Endothelial cell (in vitro differentiated cells): ENCODE results near the gene TIA1. TPM values are rescaled to one million over a fixed set of nuclear protein-coding genes. Genes with fewer than 3 reads are reported as not detected.

ENCODE experiments used
- DNase-seq: peaks from one replicate; pipeline ENCODE4 v3.0.0; 2021; ENCODE audit warnings: low spot score
- H3K27ac Mint-ChIP-seq: one replicate; pipeline ENCODE4 v1.8.0; 2021; ENCODE audit warnings: mixed read lengths, inconsistent platforms; ENCODE audit not compliant: unreplicated experiment
- H3K27me3 Mint-ChIP-seq: one replicate; pipeline ENCODE4 v1.8.0; 2021; ENCODE audit warnings: mild to moderate bottlenecking, moderate library complexity, mixed read lengths, inconsistent platforms; ENCODE audit not compliant: unreplicated experiment
- H3K36me3 Mint-ChIP-seq: one replicate; pipeline ENCODE4 v1.8.0; 2021; ENCODE audit warnings: mild to moderate bottlenecking, low read depth, mixed read lengths, inconsistent platforms; ENCODE audit not compliant: unreplicated experiment
- H3K4me1 Mint-ChIP-seq: one replicate; pipeline ENCODE4 v1.8.0; 2021; ENCODE audit warnings: mild to moderate bottlenecking, mixed read lengths, inconsistent platforms; ENCODE audit not compliant: unreplicated experiment
- H3K4me3 Mint-ChIP-seq: one replicate; pipeline ENCODE4 v1.8.0; 2021; ENCODE audit warnings: mild to moderate bottlenecking, mixed read lengths, inconsistent platforms; ENCODE audit not compliant: unreplicated experiment
- H3K9me3 Mint-ChIP-seq: one replicate; pipeline ENCODE4 v1.8.0; 2021; ENCODE audit warnings: mixed read lengths, inconsistent platforms; ENCODE audit not compliant: unreplicated experiment
- total RNA-seq: library from RNA; stranded (reverse); fragmentation: NEBNext Ultra II Directional; extraction: Animal tissue kit (Norgen Biotek cat#: 25700); gene quantifications from one replicate; pipeline ENCODE4 v1.2.1, GENCODE V29; 2021; ENCODE audit not compliant: unreplicated experiment
- TF ChIP-seq, protein P1 (sequence below): fragments of 200-600 bp; sonication (generic); IDR thresholded peaks from one replicate; pipeline ENCODE4 v1.5.0; 2021; ENCODE audit warnings: antibody characterized with exemption; ENCODE audit not compliant: unreplicated experiment

The TIA1 gene
- total RNA-seq, 1 donor from 2014 or later = 200 TPM

DNA sequence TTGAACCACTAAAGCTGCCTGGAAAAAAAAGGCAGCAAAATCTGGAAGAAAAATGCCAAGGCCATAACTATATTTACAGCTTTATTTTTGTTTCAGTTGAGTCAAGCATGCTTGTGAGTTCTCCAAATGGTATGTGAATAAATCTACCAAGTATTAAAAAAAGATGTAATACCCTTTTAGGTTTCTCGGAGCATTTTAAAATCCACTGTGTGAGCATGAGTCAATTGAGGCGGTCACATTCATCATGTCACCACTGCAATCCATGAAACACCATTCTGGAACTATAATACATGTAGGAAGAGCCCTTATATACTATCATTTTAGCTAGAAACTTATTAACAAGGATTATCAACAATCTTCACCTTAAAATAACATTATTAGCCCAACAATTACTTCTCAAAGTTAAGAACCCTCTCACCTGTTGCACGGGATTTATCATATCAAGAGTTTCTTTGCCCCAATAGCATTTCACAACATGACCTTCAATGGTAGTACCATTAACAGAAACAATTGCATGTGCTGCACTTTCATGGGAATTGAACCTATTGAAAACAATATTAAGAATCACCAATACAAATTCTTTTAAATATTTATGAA lies 33.4 kb downstream of the TIA1 start:
- Mint-ChIP-seq H3K27ac (no peak overlapping the region), H3K4me3 (no peak overlapping the region), H3K9me3 (no peaks in the 10 kb centered on the region), H3K4me1 (no peaks in the 10 kb centered on the region), H3K36me3 (peaks cover 17% of the 10 kb centered on the region), H3K27me3 (peaks cover 2% of the 10 kb centered on the region)
- TF ChIP-seq, protein P1, sequence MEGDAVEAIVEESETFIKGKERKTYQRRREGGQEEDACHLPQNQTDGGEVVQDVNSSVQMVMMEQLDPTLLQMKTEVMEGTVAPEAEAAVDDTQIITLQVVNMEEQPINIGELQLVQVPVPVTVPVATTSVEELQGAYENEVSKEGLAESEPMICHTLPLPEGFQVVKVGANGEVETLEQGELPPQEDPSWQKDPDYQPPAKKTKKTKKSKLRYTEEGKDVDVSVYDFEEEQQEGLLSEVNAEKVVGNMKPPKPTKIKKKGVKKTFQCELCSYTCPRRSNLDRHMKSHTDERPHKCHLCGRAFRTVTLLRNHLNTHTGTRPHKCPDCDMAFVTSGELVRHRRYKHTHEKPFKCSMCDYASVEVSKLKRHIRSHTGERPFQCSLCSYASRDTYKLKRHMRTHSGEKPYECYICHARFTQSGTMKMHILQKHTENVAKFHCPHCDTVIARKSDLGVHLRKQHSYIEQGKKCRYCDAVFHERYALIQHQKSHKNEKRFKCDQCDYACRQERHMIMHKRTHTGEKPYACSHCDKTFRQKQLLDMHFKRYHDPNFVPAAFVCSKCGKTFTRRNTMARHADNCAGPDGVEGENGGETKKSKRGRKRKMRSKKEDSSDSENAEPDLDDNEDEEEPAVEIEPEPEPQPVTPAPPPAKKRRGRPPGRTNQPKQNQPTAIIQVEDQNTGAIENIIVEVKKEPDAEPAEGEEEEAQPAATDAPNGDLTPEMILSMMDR = no peak
- no peak for DNase-seq

DNA sequence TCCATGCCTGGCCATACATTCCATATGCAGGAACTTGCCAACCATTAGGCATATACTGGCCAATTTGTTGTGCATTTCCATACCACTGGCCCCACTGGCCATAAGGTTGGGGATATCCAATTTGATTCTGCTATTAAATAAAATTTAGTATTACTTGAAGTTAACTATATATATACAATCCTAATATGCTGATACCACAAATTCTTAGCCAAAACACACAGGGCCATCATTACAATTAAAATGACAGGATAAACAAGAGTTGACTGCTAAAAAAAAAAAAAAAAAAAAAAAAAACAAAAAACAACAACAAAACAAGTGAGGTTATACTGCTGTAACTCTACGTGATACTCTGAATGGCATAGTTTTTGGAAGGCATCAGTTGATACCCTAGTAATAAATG lies 34.1 kb downstream of the TIA1 start:
- Mint-ChIP-seq H3K27ac (no peak overlapping the region), H3K4me1 (no peaks in the 10 kb centered on the region), H3K4me3 (no peak overlapping the region), H3K9me3 (no peaks in the 10 kb centered on the region), H3K27me3 (peaks cover 2% of the 10 kb centered on the region), H3K36me3 (peaks cover 15% of the 10 kb centered on the region)
- DNase-seq = no peak
- TF ChIP-seq, protein P1 = no peak

DNA sequence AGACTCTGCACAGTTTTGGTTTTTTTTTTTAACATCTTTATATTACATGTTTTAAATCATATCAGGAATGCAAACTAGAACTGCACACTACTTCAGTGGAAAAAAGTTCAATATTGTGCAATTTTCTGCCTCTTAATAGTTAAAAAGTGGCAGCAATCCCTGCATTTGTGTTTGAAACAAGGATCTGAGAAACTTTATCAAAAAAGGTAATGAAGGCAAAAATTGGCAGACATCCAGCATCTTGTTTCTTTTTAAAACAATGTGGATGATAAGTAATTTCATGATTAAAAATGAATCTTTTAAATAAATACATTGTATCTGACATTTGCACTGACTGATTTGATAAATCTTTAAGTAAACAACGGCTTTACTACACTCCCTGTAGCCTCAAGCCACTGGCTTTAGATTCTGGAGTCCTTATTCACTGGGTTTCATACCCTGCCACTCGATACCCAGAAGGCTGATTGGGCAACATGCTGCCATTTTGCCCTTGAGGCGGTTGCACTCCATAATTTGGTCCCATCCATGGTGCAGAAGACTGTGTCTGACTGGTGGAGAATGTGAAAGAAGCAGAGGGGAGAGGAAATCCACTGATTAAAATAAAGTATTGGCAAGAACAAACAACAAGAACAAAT lies 36.0 kb downstream of the TIA1 start:
- no peaks in the 10 kb centered on the region for H3K4me1 Mint-ChIP-seq
- TF ChIP-seq, protein P1 = no peak
- no peaks in the 10 kb centered on the region for H3K36me3 Mint-ChIP-seq
- no peak overlapping the region for H3K4me3 Mint-ChIP-seq
- DNase-seq = no peak
- no peaks in the 10 kb centered on the region for H3K9me3 Mint-ChIP-seq
- no peaks in the 10 kb centered on the region for H3K27me3 Mint-ChIP-seq
- peak overlapping the region; percentile 19 for H3K27ac Mint-ChIP-seq

DNA sequence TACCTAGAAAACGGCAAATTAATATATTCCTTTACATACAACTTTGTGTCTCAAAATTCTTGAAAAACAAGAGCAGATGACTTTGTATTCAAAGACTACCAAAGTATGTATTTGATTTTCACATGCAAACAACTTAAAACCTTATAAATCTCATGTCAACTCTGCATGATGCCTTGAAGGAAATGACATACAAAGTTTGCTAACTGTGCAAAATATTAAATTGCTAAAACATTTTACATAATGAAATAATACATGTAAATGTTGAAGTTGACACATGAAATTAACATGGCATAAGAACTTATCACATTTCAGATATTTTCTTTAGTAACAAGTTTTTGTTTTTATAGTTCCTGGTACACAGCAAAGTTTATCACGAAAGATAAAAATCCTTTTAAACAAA lies 36.8 kb downstream of the TIA1 start:
- no peaks in the 10 kb centered on the region for H3K27me3 Mint-ChIP-seq
- no peaks in the 10 kb centered on the region for H3K9me3 Mint-ChIP-seq
- H3K27ac Mint-ChIP-seq = no peak overlapping the region
- no peaks in the 10 kb centered on the region for H3K36me3 Mint-ChIP-seq
- no peaks in the 10 kb centered on the region for H3K4me1 Mint-ChIP-seq
- H3K4me3 Mint-ChIP-seq = no peak overlapping the region
- TF ChIP-seq, protein P1 = no peak
- no peak for DNase-seq

DNA sequence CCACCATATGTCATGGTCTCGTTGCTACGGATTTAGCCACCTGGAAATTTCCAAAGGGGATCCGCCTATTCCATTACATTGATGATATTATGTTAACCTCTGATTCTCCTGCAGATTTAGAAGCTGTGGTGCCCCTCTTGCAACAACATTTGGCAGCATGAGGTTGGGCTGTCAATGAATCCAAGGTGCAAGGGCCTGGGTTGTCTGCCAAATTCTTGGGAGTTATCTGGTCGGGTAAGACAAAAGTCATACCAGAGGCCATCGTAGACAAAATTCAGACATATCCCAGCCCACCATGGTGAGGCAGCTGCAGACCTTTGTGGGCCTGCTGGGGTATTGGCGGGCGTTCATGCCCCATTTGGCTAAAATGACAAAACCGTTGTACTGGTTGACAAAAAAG lies 44.0 kb downstream of the TIA1 start:
- H3K4me3 Mint-ChIP-seq = no peak overlapping the region
- H3K36me3 Mint-ChIP-seq = no peaks in the 10 kb centered on the region
- no peaks in the 10 kb centered on the region for H3K4me1 Mint-ChIP-seq
- H3K27me3 Mint-ChIP-seq = no peaks in the 10 kb centered on the region
- no peak overlapping the region for H3K27ac Mint-ChIP-seq
- DNase-seq = no peak
- TF ChIP-seq, protein P1 = no peak
- no peaks in the 10 kb centered on the region for H3K9me3 Mint-ChIP-seq
